BJ (cell line): ENCODE data around the gene XK. TPM values are rescaled to one million over a fixed set of nuclear protein-coding genes. Genes with fewer than 3 reads are reported as not detected.

Experiments used
- CTCF ChIA-PET: fragments of 350-600 bp; formaldehyde crosslinking; extraction: SDS; loops from one replicate; lab custom pipeline; 2021; ENCODE audit warnings: antibody characterized with exemption, inconsistent platforms; lab: Yijun Ruan, JAX
- POLR2A ChIA-PET: fragments of 300-600 bp; sonication (Branson Sonifier 250); formaldehyde crosslinking; extraction: SDS; loops from one replicate; lab custom pipeline; 2021; ENCODE audit warnings: antibody characterized with exemption; lab: Charles Lee
- DNase-seq: peaks from one replicate; pipeline ENCODE4 v3.0.0-alpha.2; 2011; ENCODE audit warnings: low read depth
- H3K27me3 ChIP-seq: 2 replicates; pipeline ENCODE4 v1.6.0; 2011; ENCODE audit warnings: low read length; ENCODE audit not compliant: control insufficient read depth, insufficient read depth
- H3K36me3 ChIP-seq: 2 replicates; pipeline ENCODE4 v1.5.1; 2011; ENCODE audit warnings: low read length; ENCODE audit not compliant: control insufficient read depth, insufficient read depth
- H3K4me3 ChIP-seq: 2 replicates; pipeline ENCODE4 v1.5.1; 2011; ENCODE audit warnings: low read depth, mild to moderate bottlenecking, control low read depth, low read length
- polyA plus RNA-seq: library from polyadenylated mRNA; depleted of rRNA; stranded (reverse); fragments of >200 nt; gene quantifications from 2 replicates; pipeline ENCODE4 v1.2.3, GENCODE V29; 2011
- TF ChIP-seq, protein P1 (sequence below): IDR thresholded peaks from 2 replicates; pipeline ENCODE4 v1.5.1; 2011; ENCODE audit warnings: low read depth, mild to moderate bottlenecking, control low read depth, inconsistent platforms, low read length, moderate library complexity; ENCODE audit not compliant: insufficient read depth

XK gene
- polyA plus RNA-seq, 1 experiment, result not detected

DNA sequence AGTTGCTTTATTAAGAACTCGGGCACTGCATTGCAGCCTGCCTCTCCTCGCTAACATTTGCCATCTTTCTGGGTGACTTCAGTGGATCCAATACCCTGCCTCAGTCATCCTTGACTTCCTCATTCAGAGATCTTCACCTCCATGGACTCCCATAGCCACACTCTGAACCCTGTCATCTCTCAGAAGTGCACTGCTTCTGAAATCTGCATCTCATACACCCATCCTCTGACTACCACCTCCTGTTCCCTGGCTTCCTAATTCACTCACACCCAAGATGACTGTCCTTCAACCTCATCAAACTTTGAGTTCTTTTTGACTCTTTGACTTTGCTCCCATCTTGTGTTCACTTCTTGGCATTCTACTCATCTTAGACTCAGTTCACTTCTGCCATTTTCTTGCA lies 68.9 kb downstream of the XK start:
- DNase-seq, result no peak
- Histone ChIP-seq H3K27me3 (no peaks in the 10 kb centered on the region), H3K4me3 (no peak overlapping the region), H3K36me3 (no peaks in the 10 kb centered on the region)
- ChIA-PET CTCF (no interaction called here), POLR2A (no interaction called here)
- TF ChIP-seq, protein P1, sequence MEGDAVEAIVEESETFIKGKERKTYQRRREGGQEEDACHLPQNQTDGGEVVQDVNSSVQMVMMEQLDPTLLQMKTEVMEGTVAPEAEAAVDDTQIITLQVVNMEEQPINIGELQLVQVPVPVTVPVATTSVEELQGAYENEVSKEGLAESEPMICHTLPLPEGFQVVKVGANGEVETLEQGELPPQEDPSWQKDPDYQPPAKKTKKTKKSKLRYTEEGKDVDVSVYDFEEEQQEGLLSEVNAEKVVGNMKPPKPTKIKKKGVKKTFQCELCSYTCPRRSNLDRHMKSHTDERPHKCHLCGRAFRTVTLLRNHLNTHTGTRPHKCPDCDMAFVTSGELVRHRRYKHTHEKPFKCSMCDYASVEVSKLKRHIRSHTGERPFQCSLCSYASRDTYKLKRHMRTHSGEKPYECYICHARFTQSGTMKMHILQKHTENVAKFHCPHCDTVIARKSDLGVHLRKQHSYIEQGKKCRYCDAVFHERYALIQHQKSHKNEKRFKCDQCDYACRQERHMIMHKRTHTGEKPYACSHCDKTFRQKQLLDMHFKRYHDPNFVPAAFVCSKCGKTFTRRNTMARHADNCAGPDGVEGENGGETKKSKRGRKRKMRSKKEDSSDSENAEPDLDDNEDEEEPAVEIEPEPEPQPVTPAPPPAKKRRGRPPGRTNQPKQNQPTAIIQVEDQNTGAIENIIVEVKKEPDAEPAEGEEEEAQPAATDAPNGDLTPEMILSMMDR, result no peak

- no peak for DNase-seq
- no peak overlapping the region for H3K4me3 ChIP-seq
- CTCF ChIA-PET, result interaction anchor here (0.7 kb wide), 1 partner anchor 9 kb away, joined by 4 read pairs; no protein-coding TSS in a partner anchor
- TF ChIP-seq, protein P1, result no peak
- POLR2A ChIA-PET, result no interaction called here
- H3K36me3 ChIP-seq, result no peaks in the 10 kb centered on the region
- no peaks in the 10 kb centered on the region for H3K27me3 ChIP-seq
Measured at GRCh38 chrX:37755025-37755424, 69.4 kb downstream of the XK start.

DNA sequence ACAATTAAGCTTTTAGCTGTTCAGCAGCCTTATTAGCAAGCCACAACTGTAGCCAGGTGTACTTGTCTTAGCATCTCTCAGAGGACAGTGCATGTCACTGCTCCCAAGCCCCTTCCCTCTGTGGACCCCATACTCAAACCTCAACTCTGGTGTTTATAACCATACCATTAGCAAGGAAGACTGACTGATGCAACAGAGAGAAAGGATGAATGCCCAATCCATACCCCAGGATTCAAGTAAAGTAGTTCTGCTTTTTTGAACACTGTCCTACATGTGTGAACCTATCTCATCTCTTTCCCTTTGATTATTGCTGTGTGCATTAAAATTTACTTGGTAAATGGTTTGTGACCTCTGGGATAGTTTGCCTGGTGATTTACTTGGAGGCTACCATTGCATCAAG lies 71.5 kb downstream of the XK start:
- ChIA-PET CTCF (interaction anchor here (1.5 kb wide), 1 partner anchor 11 kb away, joined by 3 read pairs; no protein-coding TSS in a partner anchor), POLR2A (no interaction called here)
- H3K4me3 ChIP-seq, result no peak overlapping the region
- H3K27me3 ChIP-seq, result no peaks in the 10 kb centered on the region
- H3K36me3 ChIP-seq, result no peaks in the 10 kb centered on the region
- DNase-seq, result no peak
- TF ChIP-seq, protein P1, result no peak

GRCh38 chrX:37759351-37759750 lies 73.8 kb downstream of the XK start:
- no peaks in the 10 kb centered on the region for H3K27me3 ChIP-seq
- no peaks in the 10 kb centered on the region for H3K36me3 ChIP-seq
- ChIA-PET CTCF (no interaction called here), POLR2A (no interaction called here)
- no peak for DNase-seq
- TF ChIP-seq, protein P1, result no peak
- no peak overlapping the region for H3K4me3 ChIP-seq

GRCh38 chrX:37759878-37760418 lies 74.4 kb downstream of the XK start:
- Histone ChIP-seq H3K27me3 (no peaks in the 10 kb centered on the region), H3K4me3 (no peak overlapping the region), H3K36me3 (no peaks in the 10 kb centered on the region)
- TF ChIP-seq, protein P1, result no peak
- POLR2A ChIA-PET, result no interaction called here
- CTCF ChIA-PET, result interaction anchor here (0.8 kb wide), 1 partner anchor 15 kb away, joined by 3 read pairs; no protein-coding TSS in a partner anchor
- DNase-seq, result no peak
